H9 (cell line): Measurements from ENCODE around the gene CLECL1. TPM values are rescaled to one million over a fixed set of nuclear protein-coding genes. Genes with fewer than 3 reads are reported as not detected.

ENCODE experiments used
- DNase-seq: peaks from one replicate; pipeline ENCODE4 v3.0.0-alpha.2; 2017
- H2AFZ ChIP-seq: one replicate; pipeline ENCODE4 v1.6.1; 2013; ENCODE audit warnings: mild to moderate bottlenecking, low read length, control low read depth, moderate library complexity
- H2AK5ac ChIP-seq: 2 replicates; pipeline ENCODE4 v1.6.1; 2013; ENCODE audit warnings: low read length, control low read depth, mixed read lengths; ENCODE audit not compliant: insufficient read length
- H2BK120ac ChIP-seq: one replicate; pipeline ENCODE4 v1.6.1; 2013; ENCODE audit warnings: low read depth, mild to moderate bottlenecking, low read length, control low read depth, inconsistent platforms; ENCODE audit not compliant: poor library complexity, severe bottlenecking
- H2BK12ac ChIP-seq: 2 replicates; pipeline ENCODE4 v1.6.1; 2013; ENCODE audit warnings: low read length, control low read depth, mixed read lengths, low read depth; ENCODE audit not compliant: insufficient read length
- H2BK15ac ChIP-seq: 2 replicates; pipeline ENCODE4 v1.6.1; 2013; ENCODE audit warnings: low read depth, low read length, control low read depth
- H2BK20ac ChIP-seq: one replicate; pipeline ENCODE4 v1.6.1; 2013; ENCODE audit warnings: low read depth, mild to moderate bottlenecking, low read length, control low read depth, inconsistent platforms; ENCODE audit not compliant: poor library complexity, severe bottlenecking
- H2BK5ac ChIP-seq: 2 replicates; pipeline ENCODE4 v1.6.1; 2013; ENCODE audit warnings: low read length, control low read depth, mixed read lengths; ENCODE audit not compliant: insufficient read length
- H3K14ac ChIP-seq: 2 replicates; pipeline ENCODE4 v1.6.1; 2013; ENCODE audit warnings: low read length, control low read depth; ENCODE audit not compliant: insufficient read depth
- H3K18ac ChIP-seq: 2 replicates; pipeline ENCODE4 v1.6.1; 2013; ENCODE audit warnings: low read depth, mild to moderate bottlenecking, mixed read lengths, low read length, control low read depth; ENCODE audit not compliant: insufficient read length
- H3K23ac ChIP-seq: 2 replicates; pipeline ENCODE4 v1.6.1; 2013; ENCODE audit warnings: low read length, control low read depth, mixed read lengths, low read depth; ENCODE audit not compliant: insufficient read length
- H3K23me2 ChIP-seq: 2 replicates; pipeline ENCODE4 v1.6.1; 2013; ENCODE audit warnings: low read depth, mild to moderate bottlenecking, mixed read lengths, low read length, control low read depth; ENCODE audit not compliant: insufficient read length, poor library complexity, severe bottlenecking
- H3K27ac ChIP-seq: 2 replicates; pipeline ENCODE4 v1.5.1; 2013; ENCODE audit warnings: low read length, control low read depth, mixed read lengths, low read depth; ENCODE audit not compliant: insufficient read length
- H3K27me3 ChIP-seq: 2 replicates; pipeline ENCODE4 v1.6.1; 2013; ENCODE audit warnings: low read length, control low read depth, inconsistent platforms; ENCODE audit not compliant: insufficient read depth
- H3K4ac ChIP-seq: 2 replicates; pipeline ENCODE4 v1.6.1; 2013; ENCODE audit warnings: low read depth, mild to moderate bottlenecking, control low read depth, inconsistent platforms, low read length, moderate library complexity
- H3K4me1 ChIP-seq: 2 replicates; pipeline ENCODE4 v1.6.1; 2013; ENCODE audit warnings: low read length, control low read depth, inconsistent platforms; ENCODE audit not compliant: insufficient read depth
- H3K4me2 ChIP-seq: 2 replicates; pipeline ENCODE4 v1.6.1; 2013; ENCODE audit warnings: low read length, control low read depth, mixed read lengths; ENCODE audit not compliant: insufficient read length, insufficient read depth
- H3K56ac ChIP-seq: 2 replicates; pipeline ENCODE4 v1.6.1; 2013; ENCODE audit warnings: low read depth, mild to moderate bottlenecking, mixed read lengths, low read length, control low read depth; ENCODE audit not compliant: insufficient read length
- H3K79me1 ChIP-seq: 2 replicates; pipeline ENCODE4 v1.6.1; 2013; ENCODE audit warnings: low read depth, mild to moderate bottlenecking, moderate library complexity, low read length, control low read depth, inconsistent platforms; ENCODE audit not compliant: insufficient read depth, poor library complexity, severe bottlenecking
- H3K79me2 ChIP-seq: 2 replicates; pipeline ENCODE4 v1.6.1; 2013; ENCODE audit warnings: low read length, control low read depth, inconsistent platforms; ENCODE audit not compliant: insufficient read depth
- H3K9ac ChIP-seq: 2 replicates; pipeline ENCODE4 v1.6.1; 2013; ENCODE audit warnings: low read length, control low read depth, mixed read lengths; ENCODE audit not compliant: insufficient read length; ENCODE audit errors: extremely low read depth
- H3K9me3 ChIP-seq: one replicate; pipeline ENCODE4 v1.6.1; 2013; ENCODE audit warnings: low read depth, low read length, inconsistent platforms; ENCODE audit not compliant: control insufficient read depth
- H3T11ph ChIP-seq: one replicate; pipeline ENCODE4 v1.6.1; 2013; ENCODE audit warnings: mild to moderate bottlenecking, low read length, control low read depth, inconsistent platforms
- H4K20me1 ChIP-seq: one replicate; pipeline ENCODE4 v1.6.1; 2013; ENCODE audit not compliant: control insufficient read depth, insufficient read length, insufficient read depth
- H4K5ac ChIP-seq: 2 replicates; pipeline ENCODE4 v1.6.1; 2013; ENCODE audit warnings: low read depth, mild to moderate bottlenecking, mixed read lengths, low read length, control low read depth; ENCODE audit not compliant: insufficient read length
- H4K8ac ChIP-seq: replicated peaks from 2 replicates; pipeline ENCODE4 v1.6.1; 2013; ENCODE audit warnings: low read length, control low read depth, mixed read lengths, low read depth; ENCODE audit not compliant: insufficient read length
- H4K91ac ChIP-seq: 2 replicates; pipeline ENCODE4 v1.6.1; 2013; ENCODE audit warnings: low read depth, mild to moderate bottlenecking, moderate library complexity, mixed read lengths, low read length, control low read depth; ENCODE audit not compliant: insufficient read length
- H3K27ac Mint-ChIP-seq, 3 experiments: 2 replicates in 2 of 3; 3 replicates in 1 of 3; pipeline ENCODE4 v1.8.0; 2020 to 2021; ENCODE audit warnings: mixed read lengths in 3 of 3, mild to moderate bottlenecking in 1 of 3, moderate library complexity in 1 of 3
- H3K27me3 Mint-ChIP-seq: 2 replicates; pipeline ENCODE4 v1.8.0; 2021; ENCODE audit warnings: low read depth, mild to moderate bottlenecking, moderate library complexity, mixed read lengths
- H3K36me3 Mint-ChIP-seq, 3 experiments: 2 replicates in 2 of 3; 3 replicates in 1 of 3; pipeline ENCODE4 v1.8.0; 2020 to 2021; ENCODE audit warnings: low read depth in 3 of 3, mixed read lengths in 3 of 3; ENCODE audit not compliant: insufficient read depth in 1 of 3
- H3K4me1 Mint-ChIP-seq, 2 experiments: 2 replicates each; pipeline ENCODE4 v1.8.0; 2020; ENCODE audit warnings: mixed read lengths in 2 of 2
- H3K4me3 Mint-ChIP-seq, 2 experiments: 2 replicates in 1 of 2; 3 replicates in 1 of 2; pipeline ENCODE4 v1.8.0; 2020 to 2021; ENCODE audit warnings: mild to moderate bottlenecking in 2 of 2, mixed read lengths in 2 of 2, moderate library complexity in 1 of 2
- H3K9me3 Mint-ChIP-seq, 2 experiments: 2 replicates in 1 of 2; 3 replicates in 1 of 2; pipeline ENCODE4 v1.8.0; 2020; ENCODE audit warnings: mild to moderate bottlenecking in 2 of 2, mixed read lengths in 2 of 2, moderate library complexity in 1 of 2
- CTCF ChIP-seq: fragments of 200-600 bp; sonication (generic); conservative IDR thresholded peaks from 3 replicates; pipeline ENCODE4 v1.8.0; 2021; ENCODE audit warnings: antibody characterized with exemption, mild to moderate bottlenecking
- WGBS: extraction: QIAGEN DNeasy Blood & Tissue Kit; methylation state at CpG from one replicate; pipeline ENCODE4 v1.1.7; 2013; ENCODE audit warnings: missing lambda C conversion rate, low lambda C conversion rate, mixed read lengths; ENCODE audit not compliant: insufficient read length; ENCODE audit errors: extremely low coverage; 5-methylcytosine and 5-hydroxymethylcytosine counted together
- total RNA-seq: library from RNA; stranded (reverse); gene quantifications from 2 replicates; pipeline ENCODE4 v1.2.1, GENCODE V29; 2021

The CLECL1 gene
- total RNA-seq, 1 experiment from 2014 or later: not detected

- no peak for DNase-seq
- H3K27me3 Mint-ChIP-seq: no peaks in the 10 kb centered on the region
- H3K27ac Mint-ChIP-seq: peak overlapping the region in 1 of 3 experiments; percentile 34; a peak in 1 of 7 replicates
- no peak overlapping the region for H2BK20ac ChIP-seq
- H3K27me3 ChIP-seq: no peaks in the 10 kb centered on the region
- H3K14ac ChIP-seq: no peak overlapping the region
- H3T11ph ChIP-seq: no peak overlapping the region
- H4K5ac ChIP-seq: no peak overlapping the region
- H3K27ac ChIP-seq: no peak overlapping the region
- H4K20me1 ChIP-seq: no peaks in the 10 kb centered on the region
- no peaks in the 10 kb centered on the region for H3K79me2 ChIP-seq
- no peak overlapping the region for H4K8ac ChIP-seq
- no peaks in the 10 kb centered on the region for H3K23me2 ChIP-seq
- H3K36me3 Mint-ChIP-seq: peaks cover 0 to 10% (median 5%) of the 10 kb centered on the region in 3 experiments; a peak in 4 of 7 replicates
- no peak overlapping the region for H3K9ac ChIP-seq
- no peak overlapping the region for H2BK15ac ChIP-seq
- no CpG with 5 or more reads among the region's 3 CpGs for WGBS
- no peak overlapping the region for H3K18ac ChIP-seq
- H3K9me3 ChIP-seq: no peaks in the 10 kb centered on the region
- H3K23ac ChIP-seq: no peak overlapping the region
- no peak overlapping the region for H2BK12ac ChIP-seq
- no peak overlapping the region for H3K56ac ChIP-seq
- no peak overlapping the region for H3K4ac ChIP-seq
- no peak overlapping the region for H3K4me2 ChIP-seq
- no peaks in the 10 kb centered on the region for H3K4me1 ChIP-seq
- H4K91ac ChIP-seq: no peak overlapping the region
- no peak overlapping the region for H2AFZ ChIP-seq
- no peak overlapping the region for H2AK5ac ChIP-seq
- H3K9me3 Mint-ChIP-seq: peaks cover 13 to 14% of the 10 kb centered on the region in 2 experiments; a peak in 4 of 5 replicates
- no peaks in the 10 kb centered on the region for H3K79me1 ChIP-seq
- no peak for TF ChIP-seq CTCF
- no peak overlapping the region for H3K4me3 Mint-ChIP-seq
- no peak overlapping the region for H2BK120ac ChIP-seq
- H2BK5ac ChIP-seq: no peak overlapping the region
- H3K4me1 Mint-ChIP-seq: peaks cover 4 to 9% of the 10 kb centered on the region in 2 experiments; a peak in 3 of 4 replicates
Observed at GRCh38 chr12:9708853-9709252, 24.0 kb downstream of the CLECL1 start.
